ENCODE results near the gene FBXO39.
A peak's percentile ranks its signal among the peaks of the same experiment; 100 is the strongest.
"Not testable (repeated sequence)": the region's sequence is repeated elsewhere in the genome, so short reads cannot be mapped to it uniquely, and the experiment has no call there.

FBXO39 gene

GRCh38 chr17:6775871-6776405 is at the start of gene FBXO39:
Gene FBXO39, plus strand, starts transcription at chr17:6776215. Its CDS starts 3,654 bp downstream, at chr17:6779869.
- no peak for DNase-seq

GRCh38 chr17:6729531-6729930 is 46.5 kb upstream of the FBXO39 start:
- no peak for DNase-seq

GRCh38 chr17:6746665-6747064 is 29.4 kb upstream of the FBXO39 start:
- DNase-seq = not testable (repeated sequence)

GRCh38 chr17:6748617-6749016 is 27.4 kb upstream of the FBXO39 start:
- no peak for DNase-seq

DNA sequence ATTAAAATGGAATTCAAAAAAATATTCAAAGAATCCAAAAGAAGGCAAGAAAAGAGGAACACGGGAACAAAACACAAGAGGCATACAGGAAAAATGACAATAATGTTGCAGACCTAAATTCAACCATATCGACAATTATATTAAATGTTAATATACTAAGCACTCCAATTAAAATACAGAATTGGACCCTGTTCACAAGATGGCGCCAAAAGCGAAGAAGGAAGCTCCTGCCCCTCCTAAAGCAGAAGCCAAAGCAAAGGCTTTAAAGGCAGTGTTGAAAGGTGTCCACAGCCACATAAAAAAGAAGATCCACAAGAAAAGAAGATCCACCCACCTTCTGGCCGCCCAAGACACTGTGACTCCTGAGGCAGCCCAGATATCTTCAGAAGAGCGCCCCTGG is 26.5 kb upstream of the FBXO39 start:
- peak; percentile 50 for DNase-seq

DNA sequence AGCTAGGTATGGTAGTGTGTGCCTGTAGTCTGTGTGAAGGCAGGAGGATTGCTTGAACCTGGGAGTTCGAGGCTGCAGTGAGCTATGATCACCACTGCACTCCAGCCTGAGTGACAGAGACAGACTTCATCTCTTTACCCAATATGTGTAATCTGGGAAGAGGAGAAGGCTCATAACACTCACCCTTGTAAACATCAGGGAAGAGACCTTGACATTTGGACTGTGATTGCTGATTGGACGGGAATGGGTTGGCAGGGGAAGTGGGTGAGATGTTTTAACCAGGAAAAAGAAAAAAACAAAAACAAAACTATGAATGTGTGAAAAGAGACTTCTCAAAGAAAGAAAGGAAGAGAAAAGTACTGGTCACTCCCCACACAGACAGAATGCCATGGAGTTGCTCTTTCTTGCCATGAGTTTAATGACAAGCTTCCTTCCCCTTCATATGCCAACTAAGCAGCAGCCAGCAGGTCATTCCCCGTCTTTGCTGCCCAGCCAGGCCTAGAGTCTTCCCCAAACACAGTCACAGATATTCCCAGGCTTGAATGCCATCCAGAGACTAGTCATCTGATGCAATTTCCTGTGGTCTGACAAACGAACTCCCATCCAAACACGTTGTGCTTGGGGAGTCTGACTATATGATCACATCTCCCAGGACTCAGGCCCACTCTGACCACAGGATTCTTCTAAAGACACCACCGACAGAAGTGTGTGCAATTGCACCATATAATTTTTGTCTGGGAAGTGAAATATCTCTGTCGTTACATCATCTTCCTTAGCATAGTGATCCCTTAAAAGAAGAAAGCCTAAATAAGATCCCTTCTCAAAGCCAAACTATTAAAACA is 23.7 kb upstream of the FBXO39 start:
- DNase-seq = peak; percentile 99

- DNase-seq = peak; percentile 89
Measured at GRCh38 chr17:6753006-6753445, 23.0 kb upstream of the FBXO39 start.

- no peak for DNase-seq
Measured at GRCh38 chr17:6753546-6753945, 22.5 kb upstream of the FBXO39 start.

- DNase-seq = no peak
Measured at GRCh38 chr17:6755281-6755680, 20.7 kb upstream of the FBXO39 start.

GRCh38 chr17:6755731-6756184 is 20.3 kb upstream of the FBXO39 start, which contains the start of gene XAF1:
Gene XAF1, plus strand, starts transcription at chr17:6756046. Its CDS starts 33 bp downstream, at chr17:6756079.
- peak; percentile 67 for DNase-seq

GRCh38 chr17:6756425-6757031 is 19.5 kb upstream of the FBXO39 start:
- DNase-seq = peak; percentile 12

DNA sequence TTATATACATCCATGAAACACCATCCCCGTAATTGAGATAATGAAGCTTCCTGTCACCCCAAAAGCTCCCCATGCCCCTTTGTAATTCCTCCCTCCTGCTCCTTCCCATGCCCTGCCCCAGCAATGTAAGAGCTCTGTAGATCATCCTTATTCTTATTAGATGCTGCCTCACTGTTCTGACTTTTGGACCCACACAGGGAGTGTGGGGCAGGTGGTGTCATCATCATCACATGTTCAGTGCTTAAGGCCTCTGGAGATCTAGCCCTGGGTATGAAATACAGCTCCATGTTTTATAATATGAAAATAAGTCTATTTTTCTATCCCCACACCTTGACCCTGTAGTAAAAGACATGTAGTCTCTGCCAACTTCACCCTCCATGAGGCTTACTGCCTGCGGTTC is 18.3 kb upstream of the FBXO39 start:
- no peak for DNase-seq

DNA sequence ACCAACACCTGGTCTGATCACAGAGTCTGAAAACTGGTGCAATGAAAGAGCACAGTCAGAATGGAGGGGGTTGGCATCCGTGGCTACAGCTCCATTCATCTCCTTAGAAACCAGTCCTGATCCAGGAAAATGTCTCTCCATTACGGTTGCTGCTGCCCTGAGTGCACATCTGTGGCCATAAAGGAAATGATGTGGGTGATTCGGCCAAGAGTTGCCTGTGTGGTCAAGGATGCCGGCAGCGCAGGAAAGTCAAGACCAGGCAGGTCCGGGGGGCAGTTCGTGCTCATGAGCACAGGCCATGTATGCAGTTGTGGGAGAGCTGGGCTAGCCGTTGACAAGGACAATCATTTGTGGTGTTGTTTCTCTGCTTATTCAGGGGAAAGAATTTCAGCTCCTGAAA is 14.2 kb upstream of the FBXO39 start:
- DNase-seq = no peak

DNA sequence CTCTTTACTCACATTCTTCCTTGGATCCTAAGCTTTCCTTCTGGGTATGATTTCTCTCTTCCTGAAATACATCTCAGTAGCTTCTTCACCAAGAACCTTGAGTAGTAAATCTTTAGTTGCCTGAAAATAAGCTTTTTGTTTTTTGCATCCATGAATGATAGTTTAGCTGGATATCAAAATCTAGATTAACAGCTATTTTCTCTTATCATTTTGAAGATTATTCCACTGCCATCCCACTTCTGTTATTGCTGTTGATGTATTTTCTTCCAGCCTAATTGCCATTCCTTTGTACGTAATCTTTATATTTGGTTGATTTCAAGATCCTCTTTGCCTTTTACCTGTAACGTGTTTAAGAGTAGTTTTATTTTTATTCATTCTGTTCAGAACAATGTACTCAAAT is 7.6 kb upstream of the FBXO39 start:
- no peak for DNase-seq

DNA sequence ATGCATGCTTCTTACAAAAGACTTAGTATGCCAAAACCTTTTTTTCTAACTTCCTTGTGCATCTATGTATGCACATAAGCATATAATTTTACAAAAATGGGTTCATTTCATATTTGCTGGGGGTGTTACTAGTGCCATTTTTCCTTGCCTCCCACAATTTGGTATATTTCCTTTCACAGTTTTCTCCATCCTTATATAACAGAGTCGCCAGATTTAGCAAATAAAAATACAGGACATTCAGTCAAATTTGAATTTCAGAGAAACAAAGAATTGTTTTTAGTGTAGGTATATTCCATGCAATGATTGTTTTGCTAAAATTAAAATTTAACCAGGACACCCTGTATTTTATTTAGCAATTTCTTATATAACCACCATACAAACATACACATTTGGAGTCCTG is 4.0 kb upstream of the FBXO39 start:
- no peak for DNase-seq

DNA sequence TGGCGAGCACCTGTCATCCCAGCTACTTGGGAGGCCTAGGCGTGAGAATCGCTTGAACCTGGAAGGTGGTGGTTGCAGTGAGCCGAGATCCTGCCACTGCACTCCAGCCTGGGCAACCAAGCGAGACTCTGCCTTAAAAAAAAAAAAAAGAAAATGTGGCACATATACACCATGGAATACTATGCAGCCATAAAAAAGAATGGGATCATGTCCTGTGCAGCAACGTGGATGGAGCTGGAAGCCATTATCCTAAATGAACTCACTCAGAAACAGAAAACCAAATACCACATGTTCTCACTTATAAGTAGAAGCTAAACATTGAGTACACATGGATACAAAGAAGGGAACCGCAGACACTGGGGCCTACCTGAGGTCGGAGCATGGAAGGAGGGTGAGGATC is 1.1 kb upstream of the FBXO39 start:
- DNase-seq = not testable (repeated sequence)

DNA sequence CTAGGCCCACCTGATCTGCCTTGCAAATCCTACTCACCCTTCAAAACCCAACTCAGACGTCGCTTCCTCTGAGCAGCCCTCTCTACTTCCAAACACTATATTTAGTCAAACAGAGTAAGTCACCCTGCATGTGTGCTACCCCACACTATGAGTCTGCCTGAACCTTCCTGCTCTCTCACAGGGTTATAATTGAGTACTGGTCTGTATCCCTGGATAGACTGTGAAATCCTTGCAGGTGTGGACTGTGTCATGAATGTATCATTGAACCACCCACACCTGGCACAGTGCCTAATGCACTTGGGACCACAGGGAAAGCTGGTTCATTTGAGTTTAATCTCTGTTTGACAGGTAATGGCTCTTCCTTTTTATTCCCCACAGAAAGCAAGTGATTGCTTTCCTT is 3.4 kb downstream of the FBXO39 start:
- DNase-seq = no peak

DNA sequence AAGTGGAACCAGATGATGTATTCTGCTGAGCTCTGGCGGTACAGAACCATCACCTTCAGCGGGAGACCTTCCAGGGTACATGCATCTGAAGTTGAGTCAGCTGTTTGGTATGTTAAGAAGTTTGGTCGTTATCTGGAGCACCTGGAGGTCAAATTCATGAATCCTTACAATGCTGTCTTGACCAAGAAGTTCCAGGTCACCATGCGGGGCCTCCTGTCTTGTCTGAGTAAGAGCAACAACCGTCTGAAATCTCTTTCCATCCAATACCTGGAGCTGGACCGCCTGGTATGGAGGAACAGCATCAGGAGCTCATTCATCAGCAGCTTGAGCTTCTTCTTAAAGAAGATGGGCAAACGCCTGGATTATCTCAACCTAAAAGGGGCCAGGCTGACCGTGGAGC is 4.0 kb downstream of the FBXO39 start:
- no peak for DNase-seq

GRCh38 chr17:6780886-6781285 is 4.9 kb downstream of the FBXO39 start:
- peak; percentile 94 for DNase-seq

DNA sequence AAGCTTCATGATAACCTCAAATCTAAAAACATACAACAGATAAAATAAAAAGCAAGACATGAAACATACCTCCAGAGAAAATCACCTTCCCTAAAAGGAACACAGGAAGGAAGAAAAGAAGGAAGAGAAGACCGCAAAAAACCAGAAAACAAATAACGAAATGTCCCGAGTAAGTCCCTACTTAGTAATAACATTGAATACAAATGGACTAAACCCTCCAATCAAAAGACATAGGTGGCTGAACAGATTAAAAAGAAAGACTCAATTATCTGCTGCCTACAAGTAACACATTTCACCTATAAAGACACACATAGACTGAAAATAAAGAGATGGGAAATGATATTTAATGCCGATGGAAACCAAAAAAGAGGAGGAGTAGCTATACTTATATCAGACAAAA is 6.2 kb downstream of the FBXO39 start:
- DNase-seq = no peak

DNA sequence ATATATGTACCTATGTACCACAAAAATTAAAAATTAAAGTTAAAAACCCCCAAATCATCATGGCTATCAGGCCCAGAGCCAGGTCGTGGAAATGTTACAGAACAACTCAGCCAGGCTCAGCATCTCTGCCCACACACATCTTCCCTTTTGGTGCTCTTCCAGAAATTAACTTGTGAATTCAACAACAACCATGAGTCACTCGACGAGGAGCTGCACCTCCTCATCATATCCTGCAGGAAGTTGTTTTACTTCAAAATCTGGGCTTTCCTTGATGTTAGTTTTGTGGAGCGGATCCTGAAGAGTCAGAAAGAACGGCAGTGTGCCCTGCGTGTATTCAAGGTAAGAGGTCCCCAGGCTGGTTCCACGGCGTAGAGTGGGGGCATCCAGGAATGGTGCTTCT is 10.6 kb downstream of the FBXO39 start:
- DNase-seq = no peak

- no peak for DNase-seq
Measured at GRCh38 chr17:6787081-6787693, 11.2 kb downstream of the FBXO39 start.

- DNase-seq = no peak
Measured at GRCh38 chr17:6789146-6789545, 13.1 kb downstream of the FBXO39 start.

All from MV-4-11 (cell line).